ENCODE results near the gene ERAP2.

The ERAP2 gene

DNA sequence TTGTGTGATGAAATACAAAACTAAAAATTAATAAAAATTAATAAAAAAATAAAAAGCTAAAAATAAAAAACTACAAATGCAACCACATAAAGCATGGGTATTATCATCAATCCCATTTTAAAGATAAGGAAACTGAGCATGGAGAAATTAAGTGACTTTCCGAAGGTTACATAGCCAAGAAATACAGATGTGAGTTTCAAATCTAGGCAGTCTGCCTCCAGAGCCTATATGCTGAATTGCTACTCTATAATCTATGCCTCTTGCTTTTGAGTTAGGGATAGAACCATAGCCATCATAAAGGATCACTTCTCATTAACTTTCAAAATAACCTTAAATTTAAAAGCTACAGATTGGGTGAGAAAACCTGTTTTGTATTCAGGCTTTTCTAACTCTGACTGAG is 18.8 kb upstream of the ERAP2 start:
- Histone ChIP-seq H2BK15ac (replicated peaks; ENCODE audit: low read depth) (no peak overlapping the region), H2BK5ac (ENCODE audit: low read length) (no peak overlapping the region), H3K4me2 (ENCODE audit: low read length) (no peak overlapping the region), H3K9ac (ENCODE audit: low read length) (no peak overlapping the region), H3K23ac (ENCODE audit: low read length) (no peak overlapping the region), H3K4ac (ENCODE audit: low read depth, low read length) (no peak overlapping the region), H3K4me1 (ENCODE audit: control insufficient read depth, low read depth, low read length) (no peaks in the 10 kb centered on the region), H4K5ac (ENCODE audit: low read length) (no peak overlapping the region), H3K18ac (ENCODE audit: low read length) (no peak overlapping the region), H2BK120ac (ENCODE audit: low read depth, low read length) (no peak overlapping the region), H3K27me3 (ENCODE audit: insufficient read depth, low read length, poor library complexity) (no peaks in the 10 kb centered on the region), H3K4me3 (ENCODE audit: low read length) (no peak overlapping the region), H2AK5ac (ENCODE audit: low read length) (no peak overlapping the region), H3K56ac (ENCODE audit: low read length) (no peak overlapping the region), H3K36me3 (ENCODE audit: control insufficient read depth, insufficient read depth, low read length) (no peaks in the 10 kb centered on the region), H4K8ac (ENCODE audit: low read depth, low read length) (no peak overlapping the region), H3K79me1 (ENCODE audit: low read length) (no peaks in the 10 kb centered on the region), H3K79me2 (ENCODE audit: control insufficient read depth, insufficient read depth, low read length) (no peaks in the 10 kb centered on the region), H3K27ac (ENCODE audit: low read depth, low read length) (no peak overlapping the region)
- no peak for DNase-seq
- no CpG with 5 or more reads among the region's 1 CpG for WGBS (ENCODE audit: extremely low coverage, insufficient coverage, low lambda C conversion rate)

GRCh38 chr5:96857924-96858323 is 18.4 kb upstream of the ERAP2 start:
- Histone ChIP-seq H3K18ac (ENCODE audit: low read length) (no peak overlapping the region), H3K4me1 (ENCODE audit: control insufficient read depth, low read depth, low read length) (no peaks in the 10 kb centered on the region), H3K4ac (ENCODE audit: low read depth, low read length) (no peak overlapping the region), H3K36me3 (ENCODE audit: control insufficient read depth, insufficient read depth, low read length) (no peaks in the 10 kb centered on the region), H3K4me2 (ENCODE audit: low read length) (no peak overlapping the region), H3K27ac (ENCODE audit: low read depth, low read length) (no peak overlapping the region), H3K4me3 (ENCODE audit: low read length) (no peak overlapping the region), H4K5ac (ENCODE audit: low read length) (no peak overlapping the region), H3K79me1 (ENCODE audit: low read length) (no peaks in the 10 kb centered on the region), H3K9ac (ENCODE audit: low read length) (no peak overlapping the region), H3K79me2 (ENCODE audit: control insufficient read depth, insufficient read depth, low read length) (no peaks in the 10 kb centered on the region), H3K23ac (ENCODE audit: low read length) (no peak overlapping the region), H2AK5ac (ENCODE audit: low read length) (no peak overlapping the region), H2BK120ac (ENCODE audit: low read depth, low read length) (no peak overlapping the region), H2BK5ac (ENCODE audit: low read length) (no peak overlapping the region), H4K8ac (ENCODE audit: low read depth, low read length) (no peak overlapping the region), H3K56ac (ENCODE audit: low read length) (no peak overlapping the region), H3K27me3 (ENCODE audit: insufficient read depth, low read length, poor library complexity) (no peaks in the 10 kb centered on the region), H2BK15ac (replicated peaks; ENCODE audit: low read depth) (no peak overlapping the region)
- WGBS (ENCODE audit: extremely low coverage, insufficient coverage, low lambda C conversion rate) = no CpG with 5 or more reads among the region's 4 CpGs
- DNase-seq = no peak

DNA sequence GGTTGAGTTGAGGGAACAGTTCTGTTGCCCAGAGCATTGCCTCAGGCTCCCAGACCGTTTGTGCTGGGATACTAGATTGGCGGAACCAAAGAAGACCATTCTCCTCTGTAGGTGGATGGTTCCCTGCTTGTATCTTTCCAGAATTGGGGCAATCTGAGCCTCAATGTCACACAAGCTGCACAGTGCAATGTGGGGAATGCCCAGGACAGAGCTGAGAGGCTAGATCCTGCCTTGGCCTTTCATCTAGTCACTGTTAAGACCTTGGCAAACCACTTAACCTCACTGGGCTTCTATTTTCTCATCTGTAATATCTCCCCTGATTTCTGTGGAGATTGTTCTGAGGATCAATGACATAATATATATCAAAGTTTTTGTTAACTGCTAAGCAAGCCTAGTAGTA is 16.9 kb upstream of the ERAP2 start:
- Histone ChIP-seq H3K27ac (ENCODE audit: low read depth, low read length) (no peak overlapping the region), H2BK120ac (ENCODE audit: low read depth, low read length) (no peak overlapping the region), H2BK5ac (ENCODE audit: low read length) (no peak overlapping the region), H3K9ac (ENCODE audit: low read length) (no peak overlapping the region), H3K4ac (ENCODE audit: low read depth, low read length) (no peak overlapping the region), H4K5ac (ENCODE audit: low read length) (no peak overlapping the region), H2AK5ac (ENCODE audit: low read length) (no peak overlapping the region), H4K8ac (ENCODE audit: low read depth, low read length) (no peak overlapping the region), H2BK15ac (replicated peaks; ENCODE audit: low read depth) (no peak overlapping the region), H3K56ac (ENCODE audit: low read length) (no peak overlapping the region), H3K36me3 (ENCODE audit: control insufficient read depth, insufficient read depth, low read length) (no peaks in the 10 kb centered on the region), H3K4me2 (ENCODE audit: low read length) (no peak overlapping the region), H3K79me2 (ENCODE audit: control insufficient read depth, insufficient read depth, low read length) (no peaks in the 10 kb centered on the region), H3K4me1 (ENCODE audit: control insufficient read depth, low read depth, low read length) (no peaks in the 10 kb centered on the region), H3K18ac (ENCODE audit: low read length) (no peak overlapping the region), H3K23ac (ENCODE audit: low read length) (no peak overlapping the region), H3K4me3 (ENCODE audit: low read length) (no peak overlapping the region), H3K79me1 (ENCODE audit: low read length) (no peaks in the 10 kb centered on the region), H3K27me3 (ENCODE audit: insufficient read depth, low read length, poor library complexity) (no peaks in the 10 kb centered on the region)
- no peak for DNase-seq
- WGBS (ENCODE audit: extremely low coverage, insufficient coverage, low lambda C conversion rate) = no CpG with 5 or more reads among the region's 2 CpGs

DNA sequence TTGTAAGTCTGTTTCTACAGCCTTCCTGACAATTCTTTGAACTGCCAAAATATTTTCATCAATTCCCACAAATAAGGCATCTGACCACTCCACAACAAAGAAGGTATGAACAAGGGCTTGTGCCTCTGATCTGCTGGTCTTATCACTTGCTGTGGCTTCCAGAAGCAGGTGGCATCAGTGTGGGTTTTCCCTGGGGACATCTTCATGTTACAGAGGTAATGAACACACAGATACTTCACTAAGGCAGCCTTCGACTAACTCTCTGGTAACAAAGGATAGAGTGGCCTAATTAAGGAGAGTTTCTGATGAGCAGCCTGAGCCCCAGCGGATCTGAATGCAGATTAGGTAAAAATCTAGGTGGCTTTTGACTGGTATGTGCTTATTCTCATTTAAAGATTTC is 15.2 kb upstream of the ERAP2 start:
- no peak overlapping the region for H2BK15ac ChIP-seq (replicated peaks; ENCODE audit: low read depth)
- H3K18ac ChIP-seq (ENCODE audit: low read length) = no peak overlapping the region
- H2BK120ac ChIP-seq (ENCODE audit: low read depth, low read length) = no peak overlapping the region
- H3K4me1 ChIP-seq (ENCODE audit: control insufficient read depth, low read depth, low read length) = no peaks in the 10 kb centered on the region
- H3K4me3 ChIP-seq (ENCODE audit: low read length) = no peak overlapping the region
- H3K9ac ChIP-seq (ENCODE audit: low read length) = no peak overlapping the region
- no peak overlapping the region for H3K4ac ChIP-seq (ENCODE audit: low read depth, low read length)
- H3K79me1 ChIP-seq (ENCODE audit: low read length) = no peaks in the 10 kb centered on the region
- no CpG with 5 or more reads among the region's 2 CpGs for WGBS (ENCODE audit: extremely low coverage, insufficient coverage, low lambda C conversion rate)
- H3K56ac ChIP-seq (ENCODE audit: low read length) = no peak overlapping the region
- no peaks in the 10 kb centered on the region for H3K36me3 ChIP-seq (ENCODE audit: control insufficient read depth, insufficient read depth, low read length)
- no peak overlapping the region for H4K5ac ChIP-seq (ENCODE audit: low read length)
- H3K27ac ChIP-seq (ENCODE audit: low read depth, low read length) = no peak overlapping the region
- H2BK5ac ChIP-seq (ENCODE audit: low read length) = no peak overlapping the region
- no peak overlapping the region for H3K4me2 ChIP-seq (ENCODE audit: low read length)
- no peak overlapping the region for H2AK5ac ChIP-seq (ENCODE audit: low read length)
- H4K8ac ChIP-seq (ENCODE audit: low read depth, low read length) = no peak overlapping the region
- H3K27me3 ChIP-seq (ENCODE audit: insufficient read depth, low read length, poor library complexity) = no peaks in the 10 kb centered on the region
- H3K79me2 ChIP-seq (ENCODE audit: control insufficient read depth, insufficient read depth, low read length) = no peaks in the 10 kb centered on the region
- H3K23ac ChIP-seq (ENCODE audit: low read length) = no peak overlapping the region
- no peak for DNase-seq

GRCh38 chr5:96863114-96863513 is 13.2 kb upstream of the ERAP2 start:
- H3K4me2 ChIP-seq (ENCODE audit: low read length) = no peak overlapping the region
- DNase-seq = no peak
- no peak overlapping the region for H2BK15ac ChIP-seq (replicated peaks; ENCODE audit: low read depth)
- H2BK120ac ChIP-seq (ENCODE audit: low read depth, low read length) = no peak overlapping the region
- no peak overlapping the region for H4K5ac ChIP-seq (ENCODE audit: low read length)
- H2AK5ac ChIP-seq (ENCODE audit: low read length) = no peak overlapping the region
- H2BK5ac ChIP-seq (ENCODE audit: low read length) = no peak overlapping the region
- H3K4me3 ChIP-seq (ENCODE audit: low read length) = no peak overlapping the region
- H3K56ac ChIP-seq (ENCODE audit: low read length) = no peak overlapping the region
- no peak overlapping the region for H3K9ac ChIP-seq (ENCODE audit: low read length)
- no peaks in the 10 kb centered on the region for H3K27me3 ChIP-seq (ENCODE audit: insufficient read depth, low read length, poor library complexity)
- H3K4ac ChIP-seq (ENCODE audit: low read depth, low read length) = no peak overlapping the region
- no peak overlapping the region for H3K27ac ChIP-seq (ENCODE audit: low read depth, low read length)
- H3K4me1 ChIP-seq (ENCODE audit: control insufficient read depth, low read depth, low read length) = no peaks in the 10 kb centered on the region
- H3K23ac ChIP-seq (ENCODE audit: low read length) = no peak overlapping the region
- H3K79me1 ChIP-seq (ENCODE audit: low read length) = no peaks in the 10 kb centered on the region
- no peaks in the 10 kb centered on the region for H3K36me3 ChIP-seq (ENCODE audit: control insufficient read depth, insufficient read depth, low read length)
- H4K8ac ChIP-seq (ENCODE audit: low read depth, low read length) = no peak overlapping the region
- no peaks in the 10 kb centered on the region for H3K79me2 ChIP-seq (ENCODE audit: control insufficient read depth, insufficient read depth, low read length)
- H3K18ac ChIP-seq (ENCODE audit: low read length) = no peak overlapping the region
- WGBS (ENCODE audit: extremely low coverage, insufficient coverage, low lambda C conversion rate) = no CpG with 5 or more reads among the region's 2 CpGs

DNA sequence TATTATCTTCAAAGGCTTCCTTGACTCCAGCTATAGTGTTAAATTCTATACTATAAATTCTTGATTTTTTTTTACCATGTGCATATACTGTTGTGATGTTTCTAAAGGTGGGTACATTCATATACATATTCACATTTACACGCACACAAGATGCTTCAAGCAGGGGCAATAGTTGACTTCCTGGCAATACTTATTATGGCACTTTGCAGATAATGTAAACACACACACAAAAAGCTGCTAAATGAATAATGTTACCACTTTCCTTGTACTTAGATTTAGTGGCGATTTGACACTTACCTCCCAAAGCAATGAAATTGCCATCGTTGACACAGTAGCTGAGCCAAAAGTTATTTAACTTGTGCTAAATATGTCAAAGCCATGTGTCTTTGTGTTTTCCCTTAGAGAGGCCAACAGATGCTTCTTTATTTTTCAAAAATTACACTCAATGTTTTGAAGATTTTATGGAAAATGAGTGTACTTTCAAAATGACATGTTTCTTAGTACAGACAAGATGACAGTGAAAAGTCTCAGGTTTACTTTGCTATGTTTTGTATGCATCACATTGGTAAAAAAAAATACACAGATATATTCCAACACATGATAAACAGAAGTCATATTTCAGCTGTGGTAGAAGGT is 12.2 kb upstream of the ERAP2 start:
- Histone ChIP-seq H3K23ac (ENCODE audit: low read length) (no peak overlapping the region), H3K4me1 (ENCODE audit: control insufficient read depth, low read depth, low read length) (no peaks in the 10 kb centered on the region), H3K18ac (ENCODE audit: low read length) (no peak overlapping the region), H3K36me3 (ENCODE audit: control insufficient read depth, insufficient read depth, low read length) (no peaks in the 10 kb centered on the region), H4K8ac (ENCODE audit: low read depth, low read length) (no peak overlapping the region), H2BK15ac (replicated peaks; ENCODE audit: low read depth) (no peak overlapping the region), H3K79me2 (ENCODE audit: control insufficient read depth, insufficient read depth, low read length) (no peaks in the 10 kb centered on the region), H3K79me1 (ENCODE audit: low read length) (no peaks in the 10 kb centered on the region), H2BK120ac (ENCODE audit: low read depth, low read length) (no peak overlapping the region), H3K27ac (ENCODE audit: low read depth, low read length) (no peak overlapping the region), H3K4ac (ENCODE audit: low read depth, low read length) (no peak overlapping the region), H2BK5ac (ENCODE audit: low read length) (no peak overlapping the region), H3K4me2 (ENCODE audit: low read length) (no peak overlapping the region), H2AK5ac (ENCODE audit: low read length) (no peak overlapping the region), H3K56ac (ENCODE audit: low read length) (no peak overlapping the region), H4K5ac (ENCODE audit: low read length) (no peak overlapping the region), H3K9ac (ENCODE audit: low read length) (no peak overlapping the region), H3K27me3 (ENCODE audit: insufficient read depth, low read length, poor library complexity) (no peaks in the 10 kb centered on the region), H3K4me3 (ENCODE audit: low read length) (no peak overlapping the region)
- WGBS (ENCODE audit: extremely low coverage, insufficient coverage, low lambda C conversion rate) = no CpG with 5 or more reads among the region's 3 CpGs
- DNase-seq = no peak

All from mesendoderm (in vitro differentiated cells).